ENCODE data around the gene ERICH2.

ERICH2 gene

DNA sequence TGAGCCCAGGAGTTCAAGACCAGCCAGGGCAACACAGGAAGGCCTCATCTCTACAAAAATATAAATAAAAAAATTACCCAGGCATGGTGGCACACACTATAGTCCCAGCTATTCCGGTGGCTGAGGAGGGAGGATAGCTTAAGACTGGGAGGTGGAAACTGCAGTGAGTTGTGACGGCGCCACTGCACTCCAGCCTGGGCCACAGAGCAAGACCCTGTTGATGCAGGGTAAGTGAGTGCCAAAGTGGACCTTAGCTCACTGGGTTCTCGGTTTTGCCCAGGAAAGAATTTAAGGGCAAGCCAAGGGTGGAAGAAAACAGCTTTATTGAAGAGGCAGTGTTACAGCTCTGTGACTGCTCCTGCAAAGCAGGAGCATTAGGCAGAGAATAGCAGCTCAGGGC lies 6.9 kb upstream of the ERICH2 start:
- DNase-seq = no peak

DNA sequence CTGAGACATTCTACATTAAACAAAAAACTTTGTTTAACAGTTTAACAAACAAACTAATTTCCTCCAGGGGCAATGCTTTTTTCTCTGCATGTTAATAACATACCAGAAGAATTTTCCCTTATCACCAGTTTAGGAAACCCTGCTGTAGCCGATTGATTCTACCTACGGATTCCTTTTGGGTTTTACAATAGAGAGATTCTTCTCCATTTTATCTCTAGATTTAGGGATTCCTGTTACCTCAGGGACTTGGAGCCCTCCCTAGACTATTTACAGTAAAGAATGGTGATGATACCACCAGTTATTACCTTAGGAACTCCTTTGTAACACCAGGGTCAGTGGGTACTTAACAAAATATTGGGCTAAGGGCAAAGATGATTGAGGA lies 5.3 kb upstream of the ERICH2 start:
- DNase-seq = no peak

DNA sequence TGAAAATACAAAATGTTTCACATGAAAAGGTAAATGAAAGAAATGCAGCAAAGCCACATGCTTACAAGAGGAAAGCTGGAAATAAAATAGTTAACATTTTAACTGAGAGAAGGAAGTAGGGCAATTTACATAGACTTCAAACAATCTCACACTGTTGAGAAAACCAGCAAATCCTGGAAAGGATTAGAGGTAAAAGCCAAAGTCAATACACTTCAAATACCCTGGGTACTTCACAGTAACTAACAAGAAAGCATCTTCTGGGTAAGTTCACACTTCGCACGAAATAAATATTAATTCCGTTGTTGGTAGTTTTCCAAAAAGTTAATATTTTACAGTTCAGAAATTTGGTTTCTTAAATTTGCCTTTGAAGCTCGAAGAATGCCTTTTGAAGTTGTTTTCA lies 3.5 kb upstream of the ERICH2 start:
- DNase-seq = no peak

DNA sequence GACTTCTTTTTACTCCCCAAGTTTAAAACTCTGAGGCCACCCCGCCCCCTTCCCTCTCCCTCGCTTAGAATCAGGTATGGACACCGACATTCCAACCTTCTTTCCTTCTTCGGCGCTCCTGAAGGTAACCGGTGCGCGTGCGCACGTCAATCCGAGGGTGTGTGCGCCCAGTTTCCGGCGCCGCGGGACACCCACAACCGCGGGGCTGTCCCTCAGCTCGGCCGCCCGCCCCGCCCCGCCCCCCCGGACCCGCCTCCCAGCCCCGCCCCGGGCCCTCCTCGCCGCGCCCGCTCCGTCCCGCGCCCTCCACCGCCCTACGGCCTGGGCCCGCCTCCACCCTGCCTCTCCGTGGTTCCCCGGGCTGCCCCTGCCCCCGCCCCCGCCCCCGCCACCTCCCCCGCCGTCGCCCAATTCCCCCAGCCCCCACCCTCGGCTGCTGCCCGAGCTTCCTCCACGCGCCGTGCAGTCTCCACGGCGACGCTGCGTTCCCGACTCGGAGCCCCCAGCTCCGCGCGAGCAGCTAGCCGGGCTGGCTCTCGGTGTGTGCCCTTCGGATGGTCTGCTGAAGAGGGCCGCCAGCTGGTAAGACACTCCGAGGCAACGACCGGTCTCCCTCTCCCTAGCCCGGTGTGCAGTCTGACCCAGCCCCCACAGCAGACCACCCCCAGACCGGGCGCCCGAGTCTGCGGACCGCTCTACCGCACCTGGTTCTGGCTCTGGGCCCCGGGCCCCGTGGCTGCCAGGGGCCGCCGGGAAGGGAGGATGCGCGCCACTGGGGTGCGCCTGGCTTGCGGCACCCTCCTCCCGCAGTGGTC lies 635 bp downstream of the ERICH2 start:
- DNase-seq = peak; percentile 87

DNA sequence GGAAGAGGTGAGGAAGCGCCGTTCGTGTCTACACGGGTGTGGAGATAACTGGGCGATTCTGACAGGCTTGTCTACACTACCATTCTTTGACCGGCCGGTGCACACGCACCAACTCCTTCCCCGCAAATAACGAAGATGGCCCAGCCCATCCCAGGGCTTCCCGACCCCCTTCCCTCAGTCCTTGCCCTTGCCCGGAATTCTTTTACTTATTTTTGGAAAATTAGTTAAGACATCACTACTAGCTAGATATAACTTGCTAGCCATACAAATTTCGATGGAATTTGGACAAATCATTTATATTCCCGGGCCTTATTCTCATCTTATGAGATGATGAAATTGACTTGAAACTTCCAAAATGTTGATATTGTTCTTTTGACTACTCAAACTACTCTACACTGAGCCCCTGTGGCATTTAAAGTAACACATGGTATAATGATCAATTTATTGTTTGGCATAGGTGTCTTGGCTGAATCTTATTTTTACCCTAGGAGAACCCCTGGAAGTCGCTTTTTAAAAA lies 1.3 kb downstream of the ERICH2 start:
- no peak for DNase-seq

DNA sequence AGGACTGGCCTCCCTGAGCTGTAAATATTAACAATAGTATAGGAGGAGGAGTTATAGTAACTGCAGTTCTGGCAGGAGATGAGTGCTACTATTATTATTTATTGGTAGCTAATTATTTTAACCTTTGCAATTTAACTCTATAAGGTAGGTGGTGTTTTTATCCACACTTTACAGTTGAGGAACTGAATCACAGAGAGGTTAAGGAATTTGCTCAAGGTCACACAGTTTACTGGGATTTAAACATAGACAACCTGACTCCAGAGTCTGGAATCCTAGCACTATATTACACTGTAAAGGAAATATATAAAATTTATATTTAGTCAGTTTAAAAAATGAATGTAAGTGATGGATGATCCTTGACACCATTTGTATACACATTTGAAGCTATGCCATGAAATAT lies 2.1 kb downstream of the ERICH2 start:
- DNase-seq = no peak

DNA sequence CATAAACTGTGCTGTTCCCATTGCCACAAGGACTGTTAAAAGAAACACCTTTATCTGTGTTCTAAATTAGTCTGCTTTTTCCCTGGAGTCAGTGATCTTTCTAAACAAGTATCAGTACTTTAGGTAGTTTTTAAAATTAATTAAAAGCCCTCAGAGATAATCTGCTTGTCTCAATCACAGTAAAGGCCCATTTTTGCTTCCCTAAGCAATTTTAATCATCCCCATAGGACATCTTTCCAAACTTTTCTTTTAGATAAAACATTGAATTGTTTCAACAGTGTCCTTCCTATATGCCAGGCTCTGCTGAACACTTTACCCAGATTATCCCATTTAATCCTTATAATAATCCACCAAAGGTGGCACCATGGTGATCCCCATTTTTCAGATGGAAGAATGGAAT lies 3.9 kb downstream of the ERICH2 start:
- DNase-seq = no peak

GRCh38 chr2:170778900-170779299 lies 8.7 kb downstream of the ERICH2 start:
- no peak for DNase-seq

DNA sequence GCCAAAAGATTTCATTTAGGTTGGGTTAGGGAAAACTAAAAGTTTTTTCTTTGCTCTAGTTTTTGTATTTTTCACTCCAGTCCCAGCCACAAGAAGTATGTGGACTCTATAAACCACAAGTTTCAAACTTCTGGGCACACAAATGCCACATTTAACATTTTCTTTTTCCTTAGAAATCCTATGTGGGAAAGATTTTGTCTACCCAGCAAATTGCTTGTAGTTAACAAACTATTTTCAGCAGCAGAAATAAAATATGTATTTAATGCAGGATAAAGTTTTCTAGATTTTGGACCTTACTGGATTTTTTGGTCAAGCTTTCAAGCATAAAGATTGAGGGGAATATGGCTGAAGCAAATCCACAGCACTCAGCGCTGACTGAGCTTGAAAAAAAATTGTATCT lies 9.1 kb downstream of the ERICH2 start:
- no peak for DNase-seq

DNA sequence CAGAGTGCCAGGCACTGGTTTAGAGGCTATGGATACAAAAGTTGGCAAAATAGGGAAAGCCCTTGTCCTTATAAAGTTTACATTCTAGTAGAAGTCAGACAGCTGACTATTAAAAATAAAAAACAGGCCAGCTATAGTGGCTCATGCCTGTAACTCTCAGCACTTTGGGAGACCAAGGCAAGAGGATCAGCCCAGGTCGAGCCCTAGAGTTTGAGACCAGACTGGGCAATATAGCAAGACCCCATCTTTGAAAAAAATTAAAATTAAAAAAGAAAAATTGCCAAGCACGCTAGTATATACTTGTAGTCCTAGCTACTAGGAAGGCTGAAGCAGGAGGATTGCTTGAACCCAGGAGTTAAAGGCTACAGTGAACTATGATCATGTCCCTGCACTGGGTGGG lies 12.5 kb downstream of the ERICH2 start:
- no peak for DNase-seq

GRCh38 chr2:170783549-170783948 lies 13.4 kb downstream of the ERICH2 start:
- no peak for DNase-seq

- no peak for DNase-seq
These were observed 28.8 kb downstream of the ERICH2 start for GRCh38 chr2:170798996-170799395.

GRCh38 chr2:170806548-170806947 lies 36.4 kb downstream of the ERICH2 start:
- DNase-seq = no peak

GRCh38 chr2:170812710-170813600 lies 42.8 kb downstream of the ERICH2 start:
- no peak for DNase-seq

DNA sequence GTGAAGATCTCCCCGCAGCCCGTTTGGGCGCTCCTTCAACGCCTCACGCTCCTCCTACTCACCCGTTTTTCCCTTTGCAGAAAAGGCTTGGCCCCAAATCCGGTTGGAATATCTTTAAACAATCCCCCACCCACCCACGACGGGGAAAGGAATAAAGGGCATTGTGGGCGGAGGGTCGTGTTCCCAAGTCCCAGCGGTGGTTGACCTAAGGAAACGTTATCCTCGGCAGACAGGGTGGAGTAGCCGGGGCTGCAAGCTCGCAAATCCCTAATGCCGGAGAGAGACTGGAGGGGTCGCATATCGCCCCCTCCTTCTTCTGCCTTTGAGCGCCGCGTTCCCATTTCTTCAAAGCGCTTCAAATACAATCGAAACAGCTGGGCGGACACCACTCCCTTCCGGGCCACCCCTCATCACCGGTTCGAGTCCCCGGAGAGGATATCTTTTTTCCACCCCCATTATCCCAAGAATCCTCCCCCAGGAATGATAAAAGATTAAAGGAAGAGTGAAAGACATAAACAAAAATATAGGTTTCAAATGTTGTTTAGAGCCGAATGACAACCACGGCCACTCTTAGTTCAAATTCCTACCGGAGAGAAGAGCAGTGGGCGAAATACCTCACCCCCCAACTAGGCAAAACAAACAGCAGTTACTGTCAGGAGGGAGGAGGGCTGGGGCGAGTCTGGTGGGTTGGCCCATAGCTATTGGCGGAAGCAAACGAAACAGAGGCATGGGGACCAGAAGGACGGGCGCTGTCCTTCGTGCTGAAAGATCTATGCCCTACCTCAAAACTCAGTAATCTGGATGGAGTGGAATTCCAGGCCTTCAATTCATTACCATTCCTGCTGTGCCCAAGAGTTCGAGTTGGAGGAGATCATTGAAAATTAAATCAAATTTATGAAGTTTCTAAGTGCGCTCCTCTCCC lies 43.7 kb downstream of the ERICH2 start:
- peak; percentile 68 for DNase-seq

DNA sequence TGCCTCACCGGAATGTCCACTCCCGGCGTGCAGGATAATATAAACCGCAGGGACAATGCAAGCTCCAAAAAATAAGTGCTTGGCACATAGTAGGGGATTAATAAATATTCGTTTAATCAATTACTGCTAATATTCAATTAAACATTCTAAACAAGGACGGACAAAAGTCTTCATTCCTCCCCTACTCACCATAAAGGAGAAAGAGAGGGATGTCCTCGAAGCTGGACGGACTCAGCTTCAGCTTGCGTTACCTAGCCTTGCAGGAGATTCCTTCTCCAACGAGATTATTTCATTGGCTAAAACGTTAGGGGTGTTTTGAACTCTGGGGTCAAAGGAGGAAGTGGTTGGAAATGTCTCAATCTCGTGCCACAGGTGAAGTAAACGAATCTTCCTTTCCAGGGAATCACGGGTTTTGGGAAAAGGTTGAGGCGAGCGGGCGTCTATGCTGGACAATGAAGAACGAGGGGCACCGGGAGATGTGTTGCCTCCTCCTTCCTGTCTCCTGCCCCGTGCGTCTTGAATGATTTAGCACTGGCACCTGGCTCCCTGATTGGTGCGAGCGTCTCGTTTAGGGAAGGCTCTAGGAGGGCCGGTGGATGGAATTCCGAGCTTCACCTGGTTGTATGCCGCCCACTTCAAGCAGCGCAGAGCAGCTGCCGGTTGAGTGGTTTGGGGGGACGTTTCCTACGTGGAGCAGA lies 44.5 kb downstream of the ERICH2 start:
- no peak for DNase-seq

- DNase-seq = no peak
These were observed 45.1 kb downstream of the ERICH2 start for GRCh38 chr2:170815311-170815710.

DNA sequence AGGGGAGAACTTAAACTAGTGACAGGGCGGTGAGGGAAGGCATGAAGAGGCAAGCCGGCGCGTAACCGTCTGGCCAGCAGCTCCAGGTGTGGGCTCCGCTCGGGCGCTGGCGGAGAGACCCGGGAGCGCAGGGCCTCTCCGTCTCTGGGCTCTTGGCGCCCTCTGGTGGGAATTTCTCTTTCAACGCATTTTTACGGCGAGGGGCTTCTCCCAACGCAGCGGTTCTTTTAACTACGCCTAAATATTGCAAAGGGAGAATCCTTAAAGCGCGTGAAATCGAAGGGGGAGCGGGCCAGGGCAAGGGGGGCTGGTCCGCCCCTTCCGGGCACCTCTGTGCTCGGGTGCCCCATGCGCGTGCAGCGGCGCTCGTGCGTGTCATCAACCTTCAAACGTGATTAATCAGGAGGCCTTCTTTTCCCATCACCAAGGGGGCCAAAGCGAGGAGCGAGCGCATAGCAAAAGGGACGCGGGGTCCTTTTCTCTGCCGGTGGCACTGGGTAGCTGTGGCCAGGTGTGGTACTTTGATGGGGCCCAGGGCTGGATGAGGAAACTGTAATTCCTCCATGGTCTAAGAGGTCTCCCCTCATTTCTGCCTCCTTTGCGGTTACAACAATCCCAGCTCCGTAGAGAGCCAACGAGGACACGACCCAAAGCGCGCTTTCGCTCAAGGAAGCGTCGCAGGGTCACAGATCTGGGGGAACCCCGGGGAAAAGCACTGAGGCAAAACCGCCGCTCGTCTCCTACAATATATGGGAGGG lies 45.7 kb downstream of the ERICH2 start:
- DNase-seq = peak; percentile 59

DNA sequence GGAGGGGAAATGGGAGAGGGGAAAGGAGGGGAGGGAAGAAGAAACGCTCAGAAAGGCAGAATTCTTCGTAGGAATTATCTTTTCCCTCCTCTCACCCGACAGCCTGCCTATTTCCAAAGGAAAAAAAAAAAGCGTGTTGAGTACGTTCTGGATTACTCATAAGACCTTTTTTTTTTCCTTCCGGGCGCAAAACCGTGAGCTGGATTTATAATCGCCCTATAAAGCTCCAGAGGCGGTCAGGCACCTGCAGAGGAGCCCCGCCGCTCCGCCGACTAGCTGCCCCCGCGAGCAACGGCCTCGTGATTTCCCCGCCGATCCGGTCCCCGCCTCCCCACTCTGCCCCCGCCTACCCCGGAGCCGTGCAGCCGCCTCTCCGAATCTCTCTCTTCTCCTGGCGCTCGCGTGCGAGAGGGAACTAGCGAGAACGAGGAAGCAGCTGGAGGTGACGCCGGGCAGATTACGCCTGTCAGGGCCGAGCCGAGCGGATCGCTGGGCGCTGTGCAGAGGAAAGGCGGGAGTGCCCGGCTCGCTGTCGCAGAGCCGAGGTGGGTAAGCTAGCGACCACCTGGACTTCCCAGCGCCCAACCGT lies 46.4 kb downstream of the ERICH2 start, which contains the start of gene GAD1:
Gene GAD1, plus strand, starts transcription at position 384 of the 589 bp plus-strand sequence. CDS start 1,705 bp downstream, outside the sequence.
- peak; percentile 49 for DNase-seq

Measured in left hindlimb (tissue), 1 donor.